Measurements from ENCODE around the gene CNIH2. TPM values are rescaled to one million over a fixed set of nuclear protein-coding genes. Genes with fewer than 3 reads are reported as not detected.

The CNIH2 gene
- total and polyA plus RNA-seq, 9 of the 15 experiments (the other 6 are each of a cell fraction or from before 2014, with no cell fraction given): 0.26 to 0.89 (median 0.40) TPM; not detected in 4

- TF ChIP-seq ZNF407 (IDR thresholded peaks at IDR 0.05; ENCODE audit: low read depth) (no peak), ZNF609 (CRISPR knock-in tag; IDR thresholded peaks at IDR 0.05; ENCODE audit: borderline replicate concordance) (no peak), MED1 (CRISPR knock-in tag; IDR thresholded peaks at IDR 0.05; ENCODE audit: borderline replicate concordance) (no peak), TARDBP (IDR thresholded peaks at IDR 0.05) (no peak), ZNF584 (CRISPR knock-in tag; IDR thresholded peaks at IDR 0.05; ENCODE audit: low read depth) (no peak), PHF21A (IDR thresholded peaks at IDR 0.05; ENCODE audit: borderline replicate concordance, low read depth) (peak; percentile 45; the same call in 1 of the 2 replicates), ZNF212 (CRISPR knock-in tag; IDR thresholded peaks at IDR 0.05) (no peak), ZNF586 (CRISPR knock-in tag; conservative IDR thresholded peaks at IDR 0.05) (no peak), POLR2H (tag; IDR thresholded peaks at IDR 0.05; ENCODE audit: low read depth) (no peak), PYGO2 (tag; IDR thresholded peaks at IDR 0.05) (no peak), ZNF449 (CRISPR knock-in tag; IDR thresholded peaks at IDR 0.05) (no peak), CBFA2T2 (conservative IDR thresholded peaks at IDR 0.05) (no peak)
Measured at GRCh38 chr11:66328302-66329144, 50.5 kb downstream of the CNIH2 start (continued).

Data from K562 (cell line).